ENCODE measurements around the gene HAUS3.

Gene HAUS3

GRCh38 chr4:2256781-2257191 lies 14.9 kb upstream of the HAUS3 start:
- Histone ChIP-seq H3K36me3 (ENCODE audit: control insufficient read depth in 2 of 2, insufficient read depth in 1 of 2, low read length in 2 of 2) (peaks cover 0 to 82% of the 10 kb centered on the region in 2 experiments; a peak in 1 of 3 replicates), H3K4me3 (ENCODE audit: low read depth, low read length) (no peak overlapping the region), H3K27ac (ENCODE audit: extremely low read depth, low read depth, low read length) (no peak overlapping the region), H3K4me1 (ENCODE audit: control insufficient read depth, insufficient read depth, low read length) (no peaks in the 10 kb centered on the region), H3K9me3 (ENCODE audit: control insufficient read depth, insufficient read depth, low read depth, low read length) (no peaks in the 10 kb centered on the region)
- ChIA-PET POLR2A (interaction anchor here (2.1 kb wide), 1 partner anchor 15 kb away, joined by 7 read pairs; the partner anchor contains the start of genes HAUS3 and POLN), CTCF (no interaction called here)
- no peak for TF ChIP-seq ZNF473 (tag by site-specific recombination; IDR thresholded peaks at IDR 0.05)
- TF ChIP-seq ZBTB17 (tag by site-specific recombination; IDR thresholded peaks at IDR 0.05) = no peak
- no peak for TF ChIP-seq TCF7L2 (IDR thresholded peaks at IDR 0.05; ENCODE audit: borderline replicate concordance, low read depth, low read length)
- no peak for TF ChIP-seq ZNF280D (tag by site-specific recombination; IDR thresholded peaks at IDR 0.05)
- TF ChIP-seq REST (tag by site-specific recombination; IDR thresholded peaks at IDR 0.05) = no peak
- no peak for TF ChIP-seq ZNF10 (tag by site-specific recombination; IDR thresholded peaks at IDR 0.05)
- TF ChIP-seq ZNF132 (tag by site-specific recombination; IDR thresholded peaks at IDR 0.05; ENCODE audit: borderline replicate concordance) = no peak
- TF ChIP-seq ZNF292 (tag by site-specific recombination; IDR thresholded peaks at IDR 0.05; ENCODE audit: borderline replicate concordance, low read depth) = no peak
- no peak for TF ChIP-seq KLF10 (tag by site-specific recombination; IDR thresholded peaks at IDR 0.05)
- TF ChIP-seq, protein P1, sequence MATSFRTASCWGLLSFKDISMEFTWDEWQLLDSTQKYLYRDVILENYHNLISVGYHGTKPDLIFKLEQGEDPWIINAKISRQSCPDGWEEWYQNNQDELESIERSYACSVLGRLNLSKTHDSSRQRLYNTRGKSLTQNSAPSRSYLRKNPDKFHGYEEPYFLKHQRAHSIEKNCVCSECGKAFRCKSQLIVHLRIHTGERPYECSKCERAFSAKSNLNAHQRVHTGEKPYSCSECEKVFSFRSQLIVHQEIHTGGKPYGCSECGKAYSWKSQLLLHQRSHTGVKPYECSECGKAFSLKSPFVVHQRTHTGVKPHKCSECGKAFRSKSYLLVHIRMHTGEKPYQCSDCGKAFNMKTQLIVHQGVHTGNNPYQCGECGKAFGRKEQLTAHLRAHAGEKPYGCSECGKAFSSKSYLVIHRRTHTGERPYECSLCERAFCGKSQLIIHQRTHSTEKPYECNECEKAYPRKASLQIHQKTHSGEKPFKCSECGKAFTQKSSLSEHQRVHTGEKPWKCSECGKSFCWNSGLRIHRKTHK (tag by site-specific recombination; IDR thresholded peaks at IDR 0.05) = no peak
- no peak for TF ChIP-seq ZNF529 (tag by site-specific recombination; IDR thresholded peaks at IDR 0.05; ENCODE audit: insufficient replicate concordance)
- TF ChIP-seq ZNF776 (tag by site-specific recombination; IDR thresholded peaks at IDR 0.05; ENCODE audit: borderline replicate concordance) = no peak
- no peak for TF ChIP-seq ZBTB6 (tag by site-specific recombination; IDR thresholded peaks at IDR 0.05)
- TF ChIP-seq, protein P2, sequence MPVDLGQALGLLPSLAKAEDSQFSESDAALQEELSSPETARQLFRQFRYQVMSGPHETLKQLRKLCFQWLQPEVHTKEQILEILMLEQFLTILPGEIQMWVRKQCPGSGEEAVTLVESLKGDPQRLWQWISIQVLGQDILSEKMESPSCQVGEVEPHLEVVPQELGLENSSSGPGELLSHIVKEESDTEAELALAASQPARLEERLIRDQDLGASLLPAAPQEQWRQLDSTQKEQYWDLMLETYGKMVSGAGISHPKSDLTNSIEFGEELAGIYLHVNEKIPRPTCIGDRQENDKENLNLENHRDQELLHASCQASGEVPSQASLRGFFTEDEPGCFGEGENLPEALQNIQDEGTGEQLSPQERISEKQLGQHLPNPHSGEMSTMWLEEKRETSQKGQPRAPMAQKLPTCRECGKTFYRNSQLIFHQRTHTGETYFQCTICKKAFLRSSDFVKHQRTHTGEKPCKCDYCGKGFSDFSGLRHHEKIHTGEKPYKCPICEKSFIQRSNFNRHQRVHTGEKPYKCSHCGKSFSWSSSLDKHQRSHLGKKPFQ (tag by site-specific recombination; IDR thresholded peaks at IDR 0.05) = no peak

Data from HEK293 (cell line).